DND-41 (cell line): ENCODE results near the gene SFXN2.

ENCODE experiments used
- EZH2 ChIP-seq: IDR thresholded peaks from 3 replicates; pipeline ENCODE4 v1.6.1; 2012; ENCODE audit warnings: borderline replicate concordance, low read depth, mild to moderate bottlenecking, moderate library complexity, low read length, inconsistent platforms; ENCODE audit not compliant: severe bottlenecking
- TF ChIP-seq, protein P1 (sequence below): IDR thresholded peaks from 2 replicates; pipeline ENCODE4 v1.5.1; 2012; ENCODE audit warnings: borderline replicate concordance, low read length, moderate library complexity, mild to moderate bottlenecking; ENCODE audit not compliant: poor library complexity, severe bottlenecking; ENCODE audit errors: extremely low read depth

DNA sequence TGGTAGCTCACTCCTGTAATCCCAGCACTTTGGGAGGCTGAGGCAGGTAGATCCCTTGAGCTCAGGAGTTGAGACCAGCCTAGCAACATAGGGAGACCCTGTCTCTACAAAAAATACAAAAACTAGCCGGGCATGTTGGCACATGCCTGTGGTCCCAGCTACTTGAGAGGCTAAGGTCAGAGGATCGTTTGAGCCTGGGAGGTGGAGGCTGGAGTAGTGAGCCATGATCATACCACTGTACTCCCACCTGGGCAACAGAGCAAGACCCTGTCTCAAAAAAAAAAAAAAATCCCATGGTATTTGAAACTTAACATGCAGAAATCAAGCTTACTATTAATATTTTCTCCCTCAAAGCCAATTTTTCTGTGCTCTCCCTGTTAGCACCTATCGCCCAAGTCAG, 5.9 kb downstream of the SFXN2 start:
- TF ChIP-seq, protein P1, sequence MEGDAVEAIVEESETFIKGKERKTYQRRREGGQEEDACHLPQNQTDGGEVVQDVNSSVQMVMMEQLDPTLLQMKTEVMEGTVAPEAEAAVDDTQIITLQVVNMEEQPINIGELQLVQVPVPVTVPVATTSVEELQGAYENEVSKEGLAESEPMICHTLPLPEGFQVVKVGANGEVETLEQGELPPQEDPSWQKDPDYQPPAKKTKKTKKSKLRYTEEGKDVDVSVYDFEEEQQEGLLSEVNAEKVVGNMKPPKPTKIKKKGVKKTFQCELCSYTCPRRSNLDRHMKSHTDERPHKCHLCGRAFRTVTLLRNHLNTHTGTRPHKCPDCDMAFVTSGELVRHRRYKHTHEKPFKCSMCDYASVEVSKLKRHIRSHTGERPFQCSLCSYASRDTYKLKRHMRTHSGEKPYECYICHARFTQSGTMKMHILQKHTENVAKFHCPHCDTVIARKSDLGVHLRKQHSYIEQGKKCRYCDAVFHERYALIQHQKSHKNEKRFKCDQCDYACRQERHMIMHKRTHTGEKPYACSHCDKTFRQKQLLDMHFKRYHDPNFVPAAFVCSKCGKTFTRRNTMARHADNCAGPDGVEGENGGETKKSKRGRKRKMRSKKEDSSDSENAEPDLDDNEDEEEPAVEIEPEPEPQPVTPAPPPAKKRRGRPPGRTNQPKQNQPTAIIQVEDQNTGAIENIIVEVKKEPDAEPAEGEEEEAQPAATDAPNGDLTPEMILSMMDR, result no peak
- TF ChIP-seq EZH2, result no peak
